Measurements from ENCODE around the gene MACROD2. TPM values are rescaled to one million over a fixed set of nuclear protein-coding genes. Genes with fewer than 3 reads are reported as not detected.

MACROD2 gene
- total RNA-seq, 1 donor from 2014 or later = 2.4 TPM

DNA sequence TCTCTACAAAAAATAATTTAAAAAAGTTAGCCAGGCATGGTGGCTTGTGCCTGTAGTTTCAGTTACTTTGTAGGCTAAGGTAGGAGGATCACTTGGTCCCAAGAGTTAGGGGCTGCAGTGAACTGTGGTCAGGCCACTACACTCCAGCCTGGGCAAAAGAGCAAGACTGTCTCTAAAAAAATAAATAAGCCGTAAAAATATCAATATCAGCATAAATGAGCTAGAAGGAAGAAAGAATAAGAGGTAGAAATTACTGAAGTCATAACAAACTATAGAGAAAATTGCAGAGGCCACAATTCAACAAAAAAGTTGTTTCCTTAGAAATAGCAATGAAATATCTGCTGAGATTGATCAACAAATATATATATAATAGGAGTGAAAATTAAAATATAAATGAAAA is 1169.4 kb downstream of the MACROD2 start:
- Histone ChIP-seq H3K9ac (ENCODE audit: low read length) (no peak overlapping the region), H3K27ac (ENCODE audit: low read depth, low read length) (no peak overlapping the region), H3K4me2 (ENCODE audit: low read length) (no peak overlapping the region), H3K9me3 (ENCODE audit: insufficient read depth, low read depth, low read length) (no peaks in the 10 kb centered on the region), H3K36me3 (ENCODE audit: insufficient read depth, low read length) (no peaks in the 10 kb centered on the region), H3K79me2 (ENCODE audit: insufficient read depth, low read length) (no peaks in the 10 kb centered on the region), H2AFZ (ENCODE audit: low read depth, low read length) (no peak overlapping the region), H4K20me1 (ENCODE audit: insufficient read depth, low read length) (no peaks in the 10 kb centered on the region), H3K4me1 (ENCODE audit: insufficient read depth, low read length) (no peaks in the 10 kb centered on the region), H3K27me3 (ENCODE audit: insufficient read depth, low read length) (no peaks in the 10 kb centered on the region), H3K4me3 (ENCODE audit: insufficient read depth, low read depth, low read length) (no peak overlapping the region)
- H3K4me3 Mint-ChIP-seq (ENCODE audit: unreplicated experiment) = no peak overlapping the region
- H3K27me3 Mint-ChIP-seq (ENCODE audit: low read depth, unreplicated experiment) = no peaks in the 10 kb centered on the region
- DNase-seq (ENCODE audit: low read depth) = no peak
- H3K4me1 Mint-ChIP-seq (ENCODE audit: low read depth, unreplicated experiment) = peaks cover 3% of the 10 kb centered on the region
- H3K9me3 Mint-ChIP-seq (ENCODE audit: unreplicated experiment) = no peaks in the 10 kb centered on the region
- H3K36me3 Mint-ChIP-seq (ENCODE audit: low read depth, unreplicated experiment) = no peaks in the 10 kb centered on the region
- TF ChIP-seq, protein P1, sequence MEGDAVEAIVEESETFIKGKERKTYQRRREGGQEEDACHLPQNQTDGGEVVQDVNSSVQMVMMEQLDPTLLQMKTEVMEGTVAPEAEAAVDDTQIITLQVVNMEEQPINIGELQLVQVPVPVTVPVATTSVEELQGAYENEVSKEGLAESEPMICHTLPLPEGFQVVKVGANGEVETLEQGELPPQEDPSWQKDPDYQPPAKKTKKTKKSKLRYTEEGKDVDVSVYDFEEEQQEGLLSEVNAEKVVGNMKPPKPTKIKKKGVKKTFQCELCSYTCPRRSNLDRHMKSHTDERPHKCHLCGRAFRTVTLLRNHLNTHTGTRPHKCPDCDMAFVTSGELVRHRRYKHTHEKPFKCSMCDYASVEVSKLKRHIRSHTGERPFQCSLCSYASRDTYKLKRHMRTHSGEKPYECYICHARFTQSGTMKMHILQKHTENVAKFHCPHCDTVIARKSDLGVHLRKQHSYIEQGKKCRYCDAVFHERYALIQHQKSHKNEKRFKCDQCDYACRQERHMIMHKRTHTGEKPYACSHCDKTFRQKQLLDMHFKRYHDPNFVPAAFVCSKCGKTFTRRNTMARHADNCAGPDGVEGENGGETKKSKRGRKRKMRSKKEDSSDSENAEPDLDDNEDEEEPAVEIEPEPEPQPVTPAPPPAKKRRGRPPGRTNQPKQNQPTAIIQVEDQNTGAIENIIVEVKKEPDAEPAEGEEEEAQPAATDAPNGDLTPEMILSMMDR (IDR thresholded peaks at IDR 0.05; ENCODE audit: insufficient read depth, low read depth, low read length) = no peak
- TF ChIP-seq EZH2 (IDR thresholded peaks at IDR 0.05; ENCODE audit: insufficient read depth, low read length) = no peak
- no peak overlapping the region for H3K27ac Mint-ChIP-seq (ENCODE audit: unreplicated experiment)
- no peak for FAIRE-seq

- Histone ChIP-seq H2AFZ (ENCODE audit: low read depth, low read length) (no peak overlapping the region), H4K20me1 (ENCODE audit: insufficient read depth, low read length) (no peaks in the 10 kb centered on the region), H3K36me3 (ENCODE audit: insufficient read depth, low read length) (no peaks in the 10 kb centered on the region), H3K27ac (ENCODE audit: low read depth, low read length) (no peak overlapping the region), H3K9ac (ENCODE audit: low read length) (no peak overlapping the region), H3K9me3 (ENCODE audit: insufficient read depth, low read depth, low read length) (no peaks in the 10 kb centered on the region), H3K79me2 (ENCODE audit: insufficient read depth, low read length) (no peaks in the 10 kb centered on the region), H3K4me3 (ENCODE audit: insufficient read depth, low read depth, low read length) (no peak overlapping the region), H3K27me3 (ENCODE audit: insufficient read depth, low read length) (no peaks in the 10 kb centered on the region), H3K4me1 (ENCODE audit: insufficient read depth, low read length) (no peaks in the 10 kb centered on the region), H3K4me2 (ENCODE audit: low read length) (no peak overlapping the region)
- no peaks in the 10 kb centered on the region for H3K27me3 Mint-ChIP-seq (ENCODE audit: low read depth, unreplicated experiment)
- no peak for TF ChIP-seq EZH2 (IDR thresholded peaks at IDR 0.05; ENCODE audit: insufficient read depth, low read length)
- TF ChIP-seq, protein P1 (IDR thresholded peaks at IDR 0.05; ENCODE audit: insufficient read depth, low read depth, low read length) = no peak
- H3K4me3 Mint-ChIP-seq (ENCODE audit: unreplicated experiment) = no peak overlapping the region
- peaks cover 3% of the 10 kb centered on the region for H3K4me1 Mint-ChIP-seq (ENCODE audit: low read depth, unreplicated experiment)
- FAIRE-seq (no peak), DNase-seq (ENCODE audit: low read depth) (no peak)
- H3K9me3 Mint-ChIP-seq (ENCODE audit: unreplicated experiment) = no peaks in the 10 kb centered on the region
- no peak overlapping the region for H3K27ac Mint-ChIP-seq (ENCODE audit: unreplicated experiment)
- no peaks in the 10 kb centered on the region for H3K36me3 Mint-ChIP-seq (ENCODE audit: low read depth, unreplicated experiment)
Measured at GRCh38 chr20:15166744-15167143, 1171.4 kb downstream of the MACROD2 start.

DNA sequence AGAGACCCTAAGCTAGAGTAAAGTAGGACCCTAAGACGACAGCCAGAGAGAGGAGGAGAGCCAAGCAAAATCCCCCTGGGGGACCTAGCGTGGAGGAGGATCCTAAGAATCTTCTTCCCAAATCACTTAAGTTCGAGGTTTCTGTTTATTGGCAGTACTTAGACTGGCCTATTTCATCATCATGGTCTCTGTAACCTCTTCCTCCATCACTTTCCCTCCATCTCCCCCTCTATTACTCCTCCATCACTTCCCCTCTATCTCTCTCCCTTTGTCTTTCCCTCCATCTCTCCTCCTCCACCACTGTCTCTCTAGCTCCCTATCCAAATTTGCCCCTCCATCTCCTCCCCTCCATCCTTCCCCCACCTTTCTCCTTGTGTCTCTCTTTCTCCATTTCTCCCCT is 1175.7 kb downstream of the MACROD2 start:
- H3K4me1 ChIP-seq (ENCODE audit: insufficient read depth, low read length) = no peaks in the 10 kb centered on the region
- no peak overlapping the region for H3K4me2 ChIP-seq (ENCODE audit: low read length)
- Mint-ChIP-seq H3K4me3 (ENCODE audit: unreplicated experiment) (no peak overlapping the region), H3K9me3 (ENCODE audit: unreplicated experiment) (peaks cover 2% of the 10 kb centered on the region), H3K27me3 (ENCODE audit: low read depth, unreplicated experiment) (no peaks in the 10 kb centered on the region), H3K4me1 (ENCODE audit: low read depth, unreplicated experiment) (no peaks in the 10 kb centered on the region), H3K36me3 (ENCODE audit: low read depth, unreplicated experiment) (no peaks in the 10 kb centered on the region), H3K27ac (ENCODE audit: unreplicated experiment) (no peak overlapping the region)
- peaks cover 4% of the 10 kb centered on the region for H3K9me3 ChIP-seq (ENCODE audit: insufficient read depth, low read depth, low read length)
- DNase-seq (ENCODE audit: low read depth) (no peak), FAIRE-seq (no peak)
- no peaks in the 10 kb centered on the region for H3K36me3 ChIP-seq (ENCODE audit: insufficient read depth, low read length)
- no peak overlapping the region for H3K27ac ChIP-seq (ENCODE audit: low read depth, low read length)
- no peak for TF ChIP-seq EZH2 (IDR thresholded peaks at IDR 0.05; ENCODE audit: insufficient read depth, low read length)
- TF ChIP-seq, protein P1 (IDR thresholded peaks at IDR 0.05; ENCODE audit: insufficient read depth, low read depth, low read length) = no peak
- no peaks in the 10 kb centered on the region for H4K20me1 ChIP-seq (ENCODE audit: insufficient read depth, low read length)
- no peak overlapping the region for H3K9ac ChIP-seq (ENCODE audit: low read length)
- H2AFZ ChIP-seq (ENCODE audit: low read depth, low read length) = no peak overlapping the region
- H3K79me2 ChIP-seq (ENCODE audit: insufficient read depth, low read length) = no peaks in the 10 kb centered on the region
- no peak overlapping the region for H3K4me3 ChIP-seq (ENCODE audit: insufficient read depth, low read depth, low read length)
- no peaks in the 10 kb centered on the region for H3K27me3 ChIP-seq (ENCODE audit: insufficient read depth, low read length)
